Activated CD4-positive, alpha-beta T cell treated with anti-CD3 and anti-CD28 coated beads for 36 hours (primary cell): ENCODE data around the gene WFIKKN2. TPM values are rescaled to one million over a fixed set of nuclear protein-coding genes. Genes with fewer than 3 reads are reported as not detected.

Experiments used
- ATAC-seq: fragments of 200-7000 bp; cut with Tn5 transposase; one replicate; pipeline ENCODE4 v1.10.0; 2021; ENCODE audit warnings: mild to moderate bottlenecking, moderate library complexity
- CTCF ChIA-PET: fragments of 350-600 bp; sonication (Branson Sonifier 250); formaldehyde crosslinking; loops from one replicate; lab custom pipeline; 2021; ENCODE audit warnings: antibody characterized with exemption; lab: Charles Lee
- POLR2A ChIA-PET: fragments of 350-600 bp; sonication (Branson Sonifier 250); formaldehyde crosslinking; loops from one replicate; lab custom pipeline; 2021; ENCODE audit warnings: antibody characterized with exemption, inconsistent platforms; lab: Charles Lee
- DNase-seq: peaks from one replicate; pipeline ENCODE4 v3.0.0-alpha.2; 2020
- H3K27ac Mint-ChIP-seq: one replicate; pipeline ENCODE4 v1.8.0; 2021; ENCODE audit warnings: mixed read lengths
- H3K27me3 Mint-ChIP-seq: one replicate; pipeline ENCODE4 v1.8.0; 2021; ENCODE audit warnings: mixed read lengths
- H3K36me3 Mint-ChIP-seq: one replicate; pipeline ENCODE4 v1.8.0; 2021; ENCODE audit warnings: low read depth, mixed read lengths
- H3K4me1 Mint-ChIP-seq: one replicate; pipeline ENCODE4 v1.8.0; 2021; ENCODE audit warnings: mixed read lengths
- H3K4me3 Mint-ChIP-seq: one replicate; pipeline ENCODE4 v1.8.0; 2021; ENCODE audit warnings: mild to moderate bottlenecking, moderate library complexity, mixed read lengths
- H3K9me3 Mint-ChIP-seq: one replicate; pipeline ENCODE4 v1.8.0; 2021; ENCODE audit warnings: low read depth, mixed read lengths
- intact Hi-C, 2 experiments: fragments of 100-400 bp; cut with DNase I in 1 of 2; cut with micrococcal nuclease in 1 of 2; formaldehyde crosslinking; loops; one replicate each; pipeline versions ENCODE4 v1.14.2 to v1.15.1; 2022 to 2024; cut with DNase I, micrococcal nuclease
- total RNA-seq, 2 experiments: library from RNA; stranded (reverse); gene quantifications; one replicate each; pipeline ENCODE4 v1.2.3, GENCODE V29; 2021

Gene WFIKKN2
- total RNA-seq, 2 experiments from 2014 or later, result not detected

- H3K4me3 Mint-ChIP-seq, result no peak overlapping the region
- CTCF ChIA-PET, result interaction anchor here (1.5 kb wide), 1 partner anchor 10 kb away, joined by 3 read pairs; no protein-coding TSS in a partner anchor
- intact Hi-C loops, result no loop called here
- H3K27me3 Mint-ChIP-seq, result peaks cover 8% of the 10 kb centered on the region
- ATAC-seq (no peak), DNase-seq (no peak)
- H3K4me1 Mint-ChIP-seq, result no peaks in the 10 kb centered on the region
- H3K27ac Mint-ChIP-seq, result no peak overlapping the region
- POLR2A ChIA-PET, result no interaction called here
- no peaks in the 10 kb centered on the region for H3K36me3 Mint-ChIP-seq
- no peaks in the 10 kb centered on the region for H3K9me3 Mint-ChIP-seq
These were observed 1.4 kb downstream of the WFIKKN2 start for GRCh38 chr17:50836826-50837225.

- H3K4me1 Mint-ChIP-seq, result no peaks in the 10 kb centered on the region
- no peaks in the 10 kb centered on the region for H3K36me3 Mint-ChIP-seq
- ChIA-PET CTCF (interaction anchor here (1.5 kb wide), 1 partner anchor 10 kb away, joined by 3 read pairs; no protein-coding TSS in a partner anchor), POLR2A (no interaction called here)
- peaks cover 8% of the 10 kb centered on the region for H3K27me3 Mint-ChIP-seq
- DNase-seq (no peak), ATAC-seq (no peak)
- no peak overlapping the region for H3K27ac Mint-ChIP-seq
- intact Hi-C loops, result no loop called here
- H3K9me3 Mint-ChIP-seq, result no peaks in the 10 kb centered on the region
- H3K4me3 Mint-ChIP-seq, result no peak overlapping the region
These were observed 2.0 kb downstream of the WFIKKN2 start for GRCh38 chr17:50837286-50837979.

DNA sequence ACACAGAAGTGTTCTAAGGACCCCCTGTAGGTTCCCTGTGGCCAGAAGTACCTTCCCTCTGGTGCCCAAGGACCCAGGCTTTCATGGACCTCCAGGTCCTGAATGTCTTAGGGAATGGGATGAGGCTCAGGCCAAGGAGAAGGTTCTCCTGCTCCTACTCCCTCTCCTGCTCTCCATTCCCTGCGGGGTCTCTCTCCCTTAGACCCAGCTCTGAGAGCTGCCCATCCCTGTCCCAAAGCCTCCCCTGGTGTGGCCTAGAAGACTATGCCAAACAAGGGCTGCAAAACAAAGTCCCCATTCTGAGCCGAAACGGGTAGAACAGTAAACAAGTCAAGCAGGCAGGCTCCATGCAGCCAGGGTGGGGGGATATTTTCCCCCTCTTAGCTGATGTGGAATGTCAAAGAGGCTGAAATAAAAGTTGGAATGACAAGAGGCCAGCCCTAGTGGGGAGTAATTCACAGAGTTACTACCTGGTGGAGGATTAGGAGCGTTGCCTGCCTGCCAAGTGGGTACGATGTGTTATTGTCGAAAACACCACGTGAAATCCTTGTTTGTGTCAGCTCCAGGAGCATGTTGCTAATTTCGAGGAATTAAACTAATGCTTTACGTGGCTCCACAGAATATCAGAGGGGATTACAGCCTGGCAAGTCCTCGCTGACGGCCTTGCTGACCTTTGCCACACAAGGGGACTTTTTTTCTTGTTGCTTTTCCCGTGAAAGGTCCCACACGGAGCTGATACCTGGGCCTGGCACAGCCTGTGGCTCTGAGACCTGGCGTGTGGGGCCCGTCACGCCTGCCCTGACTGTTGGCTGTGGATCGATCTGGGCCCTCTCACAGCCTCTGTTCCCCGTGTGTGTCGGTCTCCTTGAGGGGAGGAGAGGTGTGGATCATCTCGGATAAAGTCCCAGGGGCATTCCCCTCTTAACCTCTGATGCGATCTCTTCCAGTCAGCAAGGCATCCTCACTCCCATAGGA is 2.9 kb downstream of the WFIKKN2 start:
- POLR2A ChIA-PET, result no interaction called here
- intact Hi-C loops, result no loop called here
- no peak for DNase-seq

DNA sequence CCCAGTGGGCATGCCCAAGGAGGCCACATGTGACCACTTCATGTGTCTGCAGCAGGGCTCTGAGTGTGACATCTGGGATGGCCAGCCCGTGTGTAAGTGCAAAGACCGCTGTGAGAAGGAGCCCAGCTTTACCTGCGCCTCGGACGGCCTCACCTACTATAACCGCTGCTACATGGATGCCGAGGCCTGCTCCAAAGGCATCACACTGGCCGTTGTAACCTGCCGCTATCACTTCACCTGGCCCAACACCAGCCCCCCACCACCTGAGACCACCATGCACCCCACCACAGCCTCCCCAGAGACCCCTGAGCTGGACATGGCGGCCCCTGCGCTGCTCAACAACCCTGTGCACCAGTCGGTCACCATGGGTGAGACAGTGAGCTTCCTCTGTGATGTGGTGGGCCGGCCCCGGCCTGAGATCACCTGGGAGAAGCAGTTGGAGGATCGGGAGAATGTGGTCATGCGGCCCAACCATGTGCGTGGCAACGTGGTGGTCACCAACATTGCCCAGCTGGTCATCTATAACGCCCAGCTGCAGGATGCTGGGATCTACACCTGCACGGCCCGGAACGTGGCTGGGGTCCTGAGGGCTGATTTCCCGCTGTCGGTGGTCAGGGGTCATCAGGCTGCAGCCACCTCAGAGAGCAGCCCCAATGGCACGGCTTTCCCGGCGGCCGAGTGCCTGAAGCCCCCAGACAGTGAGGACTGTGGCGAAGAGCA is 4.4 kb downstream of the WFIKKN2 start:
- no peak for ATAC-seq
- no peak overlapping the region for H3K4me3 Mint-ChIP-seq
- ChIA-PET POLR2A (no interaction called here), CTCF (interaction anchor here (0.6 to 3.5 kb wide), 6 partner anchors 8 to 209 kb away, joined by 3 to 19 read pairs (median 5); no protein-coding TSS in a partner anchor)
- no peaks in the 10 kb centered on the region for H3K9me3 Mint-ChIP-seq
- intact Hi-C loops, result loop anchor here in 1 of 2 experiments (5.0 kb wide), 1 partner anchor 292 kb away; the partner anchor contains the start of gene SPATA20
- no peaks in the 10 kb centered on the region for H3K36me3 Mint-ChIP-seq
- no peak overlapping the region for H3K27ac Mint-ChIP-seq
- no peaks in the 10 kb centered on the region for H3K4me1 Mint-ChIP-seq
- DNase-seq, result no peak
- peaks cover 4% of the 10 kb centered on the region for H3K27me3 Mint-ChIP-seq

More for the DNA sequence above, 2.9 kb downstream of the WFIKKN2 start:
- CTCF ChIA-PET, result interaction anchor here (0.8 to 1.5 kb wide), 5 partner anchors 9 to 16 kb away, joined by 3 to 5 read pairs (median 4); no protein-coding TSS in a partner anchor
- no peaks in the 10 kb centered on the region for H3K4me1 Mint-ChIP-seq
- no peak overlapping the region for H3K27ac Mint-ChIP-seq
- H3K9me3 Mint-ChIP-seq, result no peaks in the 10 kb centered on the region
- no peak for ATAC-seq
- H3K36me3 Mint-ChIP-seq, result no peaks in the 10 kb centered on the region
- H3K4me3 Mint-ChIP-seq, result no peak overlapping the region
- peaks cover 8% of the 10 kb centered on the region for H3K27me3 Mint-ChIP-seq

DNA sequence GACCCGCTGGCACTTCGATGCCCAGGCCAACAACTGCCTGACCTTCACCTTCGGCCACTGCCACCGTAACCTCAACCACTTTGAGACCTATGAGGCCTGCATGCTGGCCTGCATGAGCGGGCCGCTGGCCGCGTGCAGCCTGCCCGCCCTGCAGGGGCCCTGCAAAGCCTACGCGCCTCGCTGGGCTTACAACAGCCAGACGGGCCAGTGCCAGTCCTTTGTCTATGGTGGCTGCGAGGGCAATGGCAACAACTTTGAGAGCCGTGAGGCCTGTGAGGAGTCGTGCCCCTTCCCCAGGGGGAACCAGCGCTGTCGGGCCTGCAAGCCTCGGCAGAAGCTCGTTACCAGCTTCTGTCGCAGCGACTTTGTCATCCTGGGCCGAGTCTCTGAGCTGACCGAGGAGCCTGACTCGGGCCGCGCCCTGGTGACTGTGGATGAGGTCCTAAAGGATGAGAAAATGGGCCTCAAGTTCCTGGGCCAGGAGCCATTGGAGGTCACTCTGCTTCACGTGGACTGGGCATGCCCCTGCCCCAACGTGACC is 5.0 kb downstream of the WFIKKN2 start:
- no peaks in the 10 kb centered on the region for H3K4me1 Mint-ChIP-seq

GRCh38 chr17:50841277-50841948 is 6.0 kb downstream of the WFIKKN2 start:
- ATAC-seq (no peak), DNase-seq (no peak)
- no peaks in the 10 kb centered on the region for H3K4me1 Mint-ChIP-seq
- H3K27me3 Mint-ChIP-seq, result no peaks in the 10 kb centered on the region
- no peaks in the 10 kb centered on the region for H3K9me3 Mint-ChIP-seq
- no peaks in the 10 kb centered on the region for H3K36me3 Mint-ChIP-seq
- CTCF ChIA-PET, result interaction anchor here (0.7 to 3.5 kb wide), 14 partner anchors 9 to 335 kb away, joined by 3 to 32 read pairs (median 4); no protein-coding TSS in a partner anchor
- no peak overlapping the region for H3K27ac Mint-ChIP-seq
- POLR2A ChIA-PET, result no interaction called here
- intact Hi-C loops, result loop anchor here in 1 of 2 experiments (1.0 to 5.0 kb wide), 2 partner anchors 58 to 294 kb away; partner anchors contain the start of gene SPATA20
- no peak overlapping the region for H3K4me3 Mint-ChIP-seq

More for the DNA sequence above, 5.0 kb downstream of the WFIKKN2 start:
- no peak overlapping the region for H3K4me3 Mint-ChIP-seq
- ATAC-seq, result no peak
- POLR2A ChIA-PET, result no interaction called here
- no peaks in the 10 kb centered on the region for H3K36me3 Mint-ChIP-seq
- intact Hi-C loops, result loop anchor here in 1 of 2 experiments (5.0 kb wide), 1 partner anchor 293 kb away; the partner anchor contains the start of gene SPATA20
- CTCF ChIA-PET, result interaction anchor here (0.7 to 3.5 kb wide), 4 partner anchors 10 to 58 kb away, joined by 4 to 32 read pairs (median 12); no protein-coding TSS in a partner anchor
- no peaks in the 10 kb centered on the region for H3K9me3 Mint-ChIP-seq
- H3K27ac Mint-ChIP-seq, result no peak overlapping the region
- peaks cover 2% of the 10 kb centered on the region for H3K27me3 Mint-ChIP-seq
- DNase-seq, result no peak

DNA sequence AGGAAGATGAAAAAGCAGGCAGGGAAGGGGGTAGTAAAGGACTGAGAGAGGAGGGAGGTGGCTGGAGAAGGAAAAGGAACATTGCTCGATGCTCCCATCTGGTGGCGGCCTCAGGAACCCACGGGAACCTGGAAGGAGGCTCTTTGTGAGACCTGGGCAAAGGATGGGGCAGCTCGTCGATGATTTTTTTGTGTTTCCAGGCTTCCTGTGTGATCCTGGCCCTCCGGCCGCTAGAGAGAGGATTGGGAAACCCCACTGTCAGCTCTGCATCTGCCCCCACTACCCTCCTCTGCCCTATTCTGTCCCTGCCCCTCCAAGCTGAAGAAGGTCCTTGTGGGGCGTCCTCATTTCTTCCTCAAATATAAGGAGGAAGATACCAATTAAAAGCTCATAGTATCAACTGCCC is 6.6 kb downstream of the WFIKKN2 start:
- intact Hi-C loops, result loop anchor here (1.0 to 5.0 kb wide), 5 partner anchors 25 to 295 kb away; partner anchors contain the start of gene SPATA20 (in 2 of the 2)
- no peaks in the 10 kb centered on the region for H3K27me3 Mint-ChIP-seq
- CTCF ChIA-PET, result interaction anchor here (0.6 to 3.5 kb wide), 18 partner anchors 8 to 336 kb away, joined by 3 to 32 read pairs (median 3); no protein-coding TSS in a partner anchor
- DNase-seq, result peak; percentile 77
- ATAC-seq, result peak; percentile 85
- H3K9me3 Mint-ChIP-seq, result no peaks in the 10 kb centered on the region
- no peak overlapping the region for H3K27ac Mint-ChIP-seq
- H3K4me3 Mint-ChIP-seq, result no peak overlapping the region
- H3K36me3 Mint-ChIP-seq, result no peaks in the 10 kb centered on the region
- POLR2A ChIA-PET, result no interaction called here
- no peaks in the 10 kb centered on the region for H3K4me1 Mint-ChIP-seq

DNA sequence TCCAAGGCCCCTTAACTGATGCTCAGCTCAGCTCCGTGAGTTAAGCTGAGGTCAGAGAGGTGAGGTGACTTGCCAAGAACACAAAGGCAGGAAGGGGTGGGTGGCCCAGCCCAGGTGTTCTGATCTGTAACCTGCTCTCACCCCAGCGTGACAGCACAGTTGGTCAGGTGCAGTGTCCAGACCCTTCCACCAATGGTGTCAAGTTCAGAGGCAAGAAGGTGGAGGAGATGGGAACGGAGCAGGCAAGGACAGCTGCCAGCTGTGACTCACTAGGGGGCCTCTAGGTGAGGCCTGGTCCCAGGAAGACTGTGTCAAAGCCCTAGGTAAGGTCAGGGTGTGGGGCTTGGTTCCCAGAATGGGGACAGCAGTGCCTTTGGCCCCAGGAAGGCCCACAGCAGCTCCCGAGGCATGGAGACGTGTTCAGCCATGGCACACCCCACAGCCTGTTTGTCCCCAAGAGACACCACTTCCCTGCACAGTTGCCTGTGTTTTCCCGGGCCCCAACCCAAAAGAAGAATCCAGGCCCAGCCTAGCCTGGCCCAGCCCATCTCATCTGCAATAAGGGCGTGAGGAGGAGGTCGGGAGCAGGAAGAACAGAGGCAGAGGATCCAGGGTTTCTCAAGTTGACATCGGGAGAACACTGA is 7.2 kb downstream of the WFIKKN2 start:
- ATAC-seq, result no peak

DNA sequence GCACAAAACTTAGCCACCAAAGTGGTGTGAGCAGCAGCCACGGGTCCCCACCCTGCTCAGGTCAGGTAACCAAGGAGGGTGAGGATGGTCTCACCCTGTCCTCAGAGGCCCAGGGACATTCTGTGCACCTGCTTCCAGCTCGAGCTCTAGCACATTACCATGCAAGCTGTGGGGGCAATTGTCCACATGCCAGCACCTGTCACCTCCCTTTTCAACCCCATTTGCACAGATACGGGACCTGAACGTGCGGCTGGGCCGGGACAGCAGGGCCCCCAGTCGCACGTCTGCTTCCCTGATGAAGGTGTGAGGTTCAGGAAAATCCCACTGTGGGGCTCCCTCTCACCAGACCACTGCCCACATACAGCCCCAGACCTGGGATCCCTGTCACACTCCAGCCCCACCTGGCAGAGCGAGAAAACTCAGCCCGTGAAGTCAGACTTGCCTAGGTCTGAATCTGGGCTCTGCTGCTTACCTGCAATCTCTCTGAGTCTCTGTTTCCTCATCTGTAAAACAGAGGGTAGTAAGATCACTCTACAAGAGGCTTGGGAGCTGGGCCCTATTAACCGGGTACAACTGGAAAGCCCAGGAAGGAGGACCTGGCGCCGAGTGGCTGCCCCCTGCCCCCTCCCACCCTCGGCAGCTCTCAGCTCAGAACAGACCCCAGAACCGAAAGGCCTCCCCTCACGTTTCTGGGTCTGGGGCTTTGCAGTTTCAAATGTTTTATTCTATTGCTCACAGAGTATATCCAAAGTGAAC is 7.9 kb downstream of the WFIKKN2 start:
- ATAC-seq (no peak), DNase-seq (no peak)
- H3K36me3 Mint-ChIP-seq, result no peaks in the 10 kb centered on the region
- intact Hi-C loops, result loop anchor here in 1 of 2 experiments (5.0 kb wide), 1 partner anchor 296 kb away; the partner anchor contains the start of gene SPATA20
- H3K27me3 Mint-ChIP-seq, result no peaks in the 10 kb centered on the region
- ChIA-PET CTCF (interaction anchor here (1.3 to 2.8 kb wide), 4 partner anchors 9 to 61 kb away, joined by 3 to 32 read pairs (median 7); no protein-coding TSS in a partner anchor), POLR2A (no interaction called here)
- H3K27ac Mint-ChIP-seq, result no peak overlapping the region
- H3K4me3 Mint-ChIP-seq, result no peak overlapping the region
- no peaks in the 10 kb centered on the region for H3K4me1 Mint-ChIP-seq
- no peaks in the 10 kb centered on the region for H3K9me3 Mint-ChIP-seq

More for the DNA sequence above, 7.2 kb downstream of the WFIKKN2 start:
- no peaks in the 10 kb centered on the region for H3K4me1 Mint-ChIP-seq
- no peaks in the 10 kb centered on the region for H3K27me3 Mint-ChIP-seq
- ChIA-PET CTCF (interaction anchor here (0.6 to 3.5 kb wide), 17 partner anchors 8 to 336 kb away, joined by 3 to 32 read pairs (median 3); no protein-coding TSS in a partner anchor), POLR2A (no interaction called here)
- H3K4me3 Mint-ChIP-seq, result no peak overlapping the region
- H3K9me3 Mint-ChIP-seq, result no peaks in the 10 kb centered on the region
- H3K27ac Mint-ChIP-seq, result no peak overlapping the region
- no peaks in the 10 kb centered on the region for H3K36me3 Mint-ChIP-seq
- intact Hi-C loops, result loop anchor here (1.0 to 5.0 kb wide), 5 partner anchors 25 to 295 kb away; partner anchors contain the start of gene SPATA20 (in 2 of the 2)
- DNase-seq, result no peak
